PC-9 (cell line): Measurements from ENCODE around the gene PTPRG. TPM values are rescaled to one million over a fixed set of nuclear protein-coding genes. Genes with fewer than 3 reads are reported as not detected.

Experiments used
- BruUV-seq: library from RNA; stranded (reverse); fragments of 400-500 nt; replicated peaks from 2 replicates; lab custom pipeline; 2021; lab: Mats Ljungman, UMichigan
- CTCF ChIA-PET: fragments of 300-600 bp; sonication (Branson Sonifier 250); formaldehyde crosslinking; loops from one replicate; lab custom pipeline; 2022; ENCODE audit warnings: antibody characterized with exemption; lab: Charles Lee
- POLR2A ChIA-PET: fragments of 300-600 bp; sonication (Branson Sonifier 250); formaldehyde crosslinking; loops from one replicate; lab custom pipeline; 2022; ENCODE audit warnings: antibody characterized with exemption; ENCODE audit not compliant: unreplicated experiment; lab: Charles Lee
- DNase-seq, 2 experiments: peaks; one replicate each; pipeline versions ENCODE4 v3.0.0 to v3.0.0-alpha.2; 2015 to 2022; ENCODE audit warnings: mixed read lengths in 1 of 2
- H2AFZ ChIP-seq: fragments of 200-600 bp; sonication (generic); 2 replicates; pipeline ENCODE4 v1.8.1; 2017; ENCODE audit warnings: antibody characterized with exemption
- H3F3A ChIP-seq: fragments of 200-600 bp; sonication (generic); 2 replicates; pipeline ENCODE4 v1.8.1; 2017; ENCODE audit warnings: antibody characterized with exemption, mild to moderate bottlenecking, low read depth; ENCODE audit not compliant: insufficient read depth
- H3K27ac ChIP-seq: fragments of 200-600 bp; sonication (generic); 2 replicates; pipeline ENCODE4 v1.6.1; 2016; ENCODE audit warnings: mixed run types
- H3K27me3 ChIP-seq: fragments of 200-600 bp; sonication (generic); 2 replicates; pipeline ENCODE4 v1.6.1; 2016; ENCODE audit warnings: low read depth, mixed run types; ENCODE audit not compliant: insufficient read depth
- H3K36me3 ChIP-seq: fragments of 200-600 bp; sonication (generic); 2 replicates; pipeline ENCODE4 v1.6.1; 2016; ENCODE audit warnings: low read depth, mixed run types
- H3K4me1 ChIP-seq: fragments of 200-600 bp; sonication (generic); replicated peaks from 2 replicates; pipeline ENCODE4 v1.6.1; 2016; ENCODE audit warnings: mixed run types; ENCODE audit not compliant: insufficient read depth
- H3K4me2 ChIP-seq: fragments of 200-600 bp; sonication (generic); 2 replicates; pipeline ENCODE4 v1.6.1; 2017; ENCODE audit warnings: mixed run types
- H3K4me3 ChIP-seq: fragments of 200-600 bp; sonication (generic); 2 replicates; pipeline ENCODE4 v1.6.1; 2016; ENCODE audit warnings: mixed run types
- H3K79me2 ChIP-seq: fragments of 200-600 bp; sonication (generic); 2 replicates; pipeline ENCODE4 v1.6.1; 2017; ENCODE audit warnings: low read depth, mixed run types
- H3K9me2 ChIP-seq: fragments of 200-600 bp; sonication (generic); 2 replicates; pipeline ENCODE4 v1.8.1; 2017; ENCODE audit warnings: mild to moderate bottlenecking; ENCODE audit not compliant: insufficient read depth
- H3K9me3 ChIP-seq: fragments of 200-600 bp; sonication (generic); 2 replicates; pipeline ENCODE4 v1.8.1; 2016; ENCODE audit warnings: low read depth; ENCODE audit not compliant: insufficient read depth
- H4K20me1 ChIP-seq: fragments of 200-600 bp; sonication (generic); 2 replicates; pipeline ENCODE4 v1.8.1; 2017; ENCODE audit not compliant: insufficient read depth
- CTCF ChIP-seq: fragments of 200-600 bp; sonication (generic); conservative IDR thresholded peaks from 2 replicates; pipeline ENCODE4 v1.6.1; 2017; ENCODE audit warnings: mixed run types, antibody characterized with exemption, mild to moderate bottlenecking, moderate library complexity
- EZH2 ChIP-seq: fragments of 200-600 bp; sonication (generic); IDR thresholded peaks from 2 replicates; pipeline ENCODE4 v1.8.0; 2017; ENCODE audit warnings: antibody characterized with exemption, low read depth
- intact Hi-C: fragments of 100-400 bp; cut with micrococcal nuclease; formaldehyde crosslinking; loops from one replicate; pipeline ENCODE4 v1.10.0; 2022; ENCODE audit not compliant: unreplicated experiment
- total RNA-seq: library from RNA; stranded (reverse); gene quantifications from 2 replicates; pipeline ENCODE4 v1.2.3, GENCODE V29; 2021

The PTPRG gene
- total RNA-seq, 1 experiment from 2014 or later, result 32.9 TPM

DNA sequence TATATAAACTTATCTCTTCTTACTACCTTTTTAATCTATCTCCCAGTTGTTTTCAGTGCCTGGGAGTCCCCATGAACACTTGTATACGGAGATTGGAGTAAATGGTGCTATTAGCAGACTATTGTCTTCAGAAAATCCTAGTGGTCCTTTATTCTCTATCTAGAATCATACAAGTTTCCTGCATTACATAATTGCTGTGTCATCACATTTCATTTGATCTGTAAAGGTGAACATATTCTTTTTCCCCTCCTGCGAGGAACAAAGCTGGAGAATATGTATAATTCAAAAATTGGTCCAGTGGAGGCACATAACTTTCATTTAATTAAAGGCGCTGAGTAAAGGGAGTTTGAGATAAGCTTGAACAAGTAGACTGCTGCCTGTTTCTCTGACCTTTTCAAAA lies 487.2 kb downstream of the PTPRG start:
- ChIA-PET CTCF (interaction anchor here (0.6 kb wide), 1 partner anchor 494 kb away, joined by 3 read pairs; no protein-coding TSS in a partner anchor), POLR2A (no interaction called here)
- H3K79me2 ChIP-seq, result no peaks in the 10 kb centered on the region
- H3K4me1 ChIP-seq, result no peaks in the 10 kb centered on the region
- H3K36me3 ChIP-seq, result no peaks in the 10 kb centered on the region
- BruUV-seq, result no TSS peak
- H3K27me3 ChIP-seq, result no peaks in the 10 kb centered on the region
- no peak for DNase-seq
- TF ChIP-seq EZH2 (no peak), CTCF (no peak)
- no peak overlapping the region for H3K4me2 ChIP-seq
- H3K27ac ChIP-seq, result no peak overlapping the region
- H3K9me2 ChIP-seq, result no peaks in the 10 kb centered on the region
- no peak overlapping the region for H2AFZ ChIP-seq
- no peaks in the 10 kb centered on the region for H3F3A ChIP-seq
- no peak overlapping the region for H3K4me3 ChIP-seq
- no peaks in the 10 kb centered on the region for H3K9me3 ChIP-seq
- intact Hi-C loops, result no loop called here
- H4K20me1 ChIP-seq, result no peaks in the 10 kb centered on the region; the same call in 1 of the 2 replicates

DNA sequence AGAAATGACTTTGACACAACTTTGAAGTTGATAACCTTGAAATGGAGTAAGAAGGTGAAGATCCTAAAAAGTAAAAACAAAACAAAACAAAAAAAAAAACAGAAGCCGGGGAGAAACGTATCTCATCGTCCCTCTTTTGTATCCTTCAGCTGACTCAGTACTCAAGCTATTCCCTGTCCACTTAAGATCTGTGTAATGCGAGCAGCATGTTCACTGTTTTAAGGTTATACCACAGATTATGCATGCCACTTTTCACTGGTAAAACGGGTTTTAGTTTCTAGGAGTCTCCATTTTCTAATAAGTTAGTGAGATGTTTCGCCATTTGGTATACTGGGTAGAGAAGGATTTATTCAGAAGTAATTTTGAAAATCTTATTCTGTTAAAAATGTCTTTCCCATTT lies 487.7 kb downstream of the PTPRG start:
- Histone ChIP-seq H2AFZ (no peak overlapping the region), H3K4me2 (no peak overlapping the region), H3K4me1 (no peaks in the 10 kb centered on the region), H3K4me3 (no peak overlapping the region), H4K20me1 (no peaks in the 10 kb centered on the region; the same call in 1 of the 2 replicates), H3K9me2 (no peaks in the 10 kb centered on the region), H3K27me3 (no peaks in the 10 kb centered on the region), H3K27ac (no peak overlapping the region), H3K9me3 (no peaks in the 10 kb centered on the region), H3K79me2 (no peaks in the 10 kb centered on the region), H3K36me3 (no peaks in the 10 kb centered on the region), H3F3A (no peaks in the 10 kb centered on the region)
- BruUV-seq, result no TSS peak
- ChIA-PET CTCF (no interaction called here), POLR2A (no interaction called here)
- TF ChIP-seq CTCF, result no peak
- TF ChIP-seq EZH2, result no peak
- no peak for DNase-seq
- intact Hi-C loops, result no loop called here

GRCh38 chr3:62051506-62051905 lies 490.1 kb downstream of the PTPRG start:
- TF ChIP-seq CTCF (peak; percentile 35; the same call in 1 of the 2 replicates), EZH2 (no peak)
- Histone ChIP-seq H3K4me1 (no peaks in the 10 kb centered on the region), H3K27me3 (no peaks in the 10 kb centered on the region), H3K4me3 (no peak overlapping the region), H3K4me2 (no peak overlapping the region), H4K20me1 (no peaks in the 10 kb centered on the region; the same call in 1 of the 2 replicates), H3K27ac (no peak overlapping the region), H3K36me3 (no peaks in the 10 kb centered on the region), H3K79me2 (no peaks in the 10 kb centered on the region), H3F3A (no peaks in the 10 kb centered on the region), H2AFZ (no peak overlapping the region), H3K9me2 (no peaks in the 10 kb centered on the region), H3K9me3 (no peaks in the 10 kb centered on the region)
- POLR2A ChIA-PET, result no interaction called here
- intact Hi-C loops, result loop anchor here (2.0 kb wide), 1 partner anchor 487 kb away; no protein-coding TSS in a partner anchor
- no TSS peak for BruUV-seq
- DNase-seq, result peak in 1 of 2 experiments; percentile 13
- CTCF ChIA-PET, result interaction anchor here (0.9 kb wide), 1 partner anchor 136 kb away, joined by 3 read pairs; no protein-coding TSS in a partner anchor
